ENCODE results near the gene TPD52L1. TPM values are rescaled to one million over a fixed set of nuclear protein-coding genes. Genes with fewer than 3 reads are reported as not detected.

Gene TPD52L1
- total RNA-seq, 1 donor from 2014 or later: 7.2 TPM

DNA sequence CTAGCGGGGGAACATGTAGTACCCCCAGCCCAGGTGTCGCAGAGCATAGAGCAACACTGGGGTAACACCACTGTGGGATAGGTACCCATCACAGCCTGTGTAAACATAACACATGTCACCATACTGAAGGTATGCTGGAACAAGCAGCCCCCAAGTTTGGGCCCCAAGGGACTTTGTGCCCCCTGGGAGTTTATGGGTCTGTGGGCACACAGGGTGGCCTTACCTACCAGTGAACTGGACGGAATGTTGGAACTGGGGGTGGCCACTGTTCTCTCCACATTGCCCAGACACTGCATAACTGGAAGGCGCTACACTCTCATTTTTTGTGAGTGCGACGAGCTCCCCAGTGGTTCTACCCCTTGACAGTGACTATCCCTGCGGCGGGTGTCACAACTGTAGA, 119.7 kb downstream of the TPD52L1 start:
- no peak for DNase-seq (ENCODE audit: extremely low spot score, unreplicated experiment)
- H3K9me3 Mint-ChIP-seq (ENCODE audit: unreplicated experiment): no peaks in the 10 kb centered on the region
- H3K27me3 Mint-ChIP-seq (ENCODE audit: unreplicated experiment): no peaks in the 10 kb centered on the region
- H3K27ac Mint-ChIP-seq (ENCODE audit: unreplicated experiment): no peak overlapping the region
- no peaks in the 10 kb centered on the region for H3K4me1 Mint-ChIP-seq (ENCODE audit: unreplicated experiment)
- TF ChIP-seq, protein P1, sequence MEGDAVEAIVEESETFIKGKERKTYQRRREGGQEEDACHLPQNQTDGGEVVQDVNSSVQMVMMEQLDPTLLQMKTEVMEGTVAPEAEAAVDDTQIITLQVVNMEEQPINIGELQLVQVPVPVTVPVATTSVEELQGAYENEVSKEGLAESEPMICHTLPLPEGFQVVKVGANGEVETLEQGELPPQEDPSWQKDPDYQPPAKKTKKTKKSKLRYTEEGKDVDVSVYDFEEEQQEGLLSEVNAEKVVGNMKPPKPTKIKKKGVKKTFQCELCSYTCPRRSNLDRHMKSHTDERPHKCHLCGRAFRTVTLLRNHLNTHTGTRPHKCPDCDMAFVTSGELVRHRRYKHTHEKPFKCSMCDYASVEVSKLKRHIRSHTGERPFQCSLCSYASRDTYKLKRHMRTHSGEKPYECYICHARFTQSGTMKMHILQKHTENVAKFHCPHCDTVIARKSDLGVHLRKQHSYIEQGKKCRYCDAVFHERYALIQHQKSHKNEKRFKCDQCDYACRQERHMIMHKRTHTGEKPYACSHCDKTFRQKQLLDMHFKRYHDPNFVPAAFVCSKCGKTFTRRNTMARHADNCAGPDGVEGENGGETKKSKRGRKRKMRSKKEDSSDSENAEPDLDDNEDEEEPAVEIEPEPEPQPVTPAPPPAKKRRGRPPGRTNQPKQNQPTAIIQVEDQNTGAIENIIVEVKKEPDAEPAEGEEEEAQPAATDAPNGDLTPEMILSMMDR (IDR thresholded peaks at IDR 0.05): no peak
- peaks cover 34% of the 10 kb centered on the region for H3K36me3 Mint-ChIP-seq (ENCODE audit: unreplicated experiment)
- H3K4me3 Mint-ChIP-seq (ENCODE audit: unreplicated experiment): no peak overlapping the region

DNA sequence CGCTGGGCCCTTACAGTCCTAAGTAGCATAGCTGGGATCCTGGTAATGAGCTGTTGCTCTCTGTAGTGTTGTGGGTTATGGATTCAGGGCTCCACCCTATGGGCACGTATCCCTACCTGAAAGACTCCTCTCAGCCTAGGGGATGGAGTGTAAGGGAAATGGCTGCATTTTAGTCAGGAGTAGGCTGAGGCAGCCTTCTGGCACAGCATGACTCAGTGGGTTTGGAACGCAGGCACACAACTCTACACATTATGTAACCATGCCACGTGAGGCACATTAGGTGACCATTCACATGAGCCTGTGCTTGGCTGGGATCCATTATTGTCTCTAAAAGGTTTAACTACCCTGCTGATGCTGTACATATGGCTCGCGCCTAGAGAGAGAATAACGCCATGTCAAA, 120.4 kb downstream of the TPD52L1 start:
- H3K4me1 Mint-ChIP-seq (ENCODE audit: unreplicated experiment): peaks cover 7% of the 10 kb centered on the region
- H3K27me3 Mint-ChIP-seq (ENCODE audit: unreplicated experiment): no peaks in the 10 kb centered on the region
- H3K9me3 Mint-ChIP-seq (ENCODE audit: unreplicated experiment): no peaks in the 10 kb centered on the region
- TF ChIP-seq, protein P1 (IDR thresholded peaks at IDR 0.05): no peak
- H3K4me3 Mint-ChIP-seq (ENCODE audit: unreplicated experiment): no peak overlapping the region
- H3K27ac Mint-ChIP-seq (ENCODE audit: unreplicated experiment): no peak overlapping the region
- peaks cover 38% of the 10 kb centered on the region for H3K36me3 Mint-ChIP-seq (ENCODE audit: unreplicated experiment)
- DNase-seq (ENCODE audit: extremely low spot score, unreplicated experiment): no peak

DNA sequence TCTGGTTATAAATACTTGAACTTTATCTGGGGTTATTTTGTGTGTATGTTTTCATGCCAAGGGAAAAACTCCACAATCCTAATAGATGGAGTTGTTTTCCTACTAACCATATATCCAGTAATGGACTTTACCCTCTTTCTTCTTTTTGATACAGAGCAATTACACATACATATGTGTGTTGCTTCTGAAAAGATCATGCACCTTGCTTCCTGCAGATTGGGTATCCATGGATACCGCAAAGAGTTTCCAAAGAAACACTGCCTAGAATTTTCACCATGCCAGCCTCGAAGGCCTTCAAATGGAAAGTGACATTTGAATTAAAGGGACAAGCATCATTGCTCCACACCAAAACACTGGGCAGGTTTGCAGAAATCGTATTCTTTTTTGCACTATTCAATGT, 121.4 kb downstream of the TPD52L1 start:
- Mint-ChIP-seq H3K4me1 (ENCODE audit: unreplicated experiment) (peaks cover 10% of the 10 kb centered on the region), H3K9me3 (ENCODE audit: unreplicated experiment) (no peaks in the 10 kb centered on the region), H3K27ac (ENCODE audit: unreplicated experiment) (no peak overlapping the region), H3K36me3 (ENCODE audit: unreplicated experiment) (peaks cover 45% of the 10 kb centered on the region), H3K27me3 (ENCODE audit: unreplicated experiment) (no peaks in the 10 kb centered on the region), H3K4me3 (ENCODE audit: unreplicated experiment) (no peak overlapping the region)
- no peak for DNase-seq (ENCODE audit: extremely low spot score, unreplicated experiment)
- TF ChIP-seq, protein P1 (IDR thresholded peaks at IDR 0.05): no peak

DNA sequence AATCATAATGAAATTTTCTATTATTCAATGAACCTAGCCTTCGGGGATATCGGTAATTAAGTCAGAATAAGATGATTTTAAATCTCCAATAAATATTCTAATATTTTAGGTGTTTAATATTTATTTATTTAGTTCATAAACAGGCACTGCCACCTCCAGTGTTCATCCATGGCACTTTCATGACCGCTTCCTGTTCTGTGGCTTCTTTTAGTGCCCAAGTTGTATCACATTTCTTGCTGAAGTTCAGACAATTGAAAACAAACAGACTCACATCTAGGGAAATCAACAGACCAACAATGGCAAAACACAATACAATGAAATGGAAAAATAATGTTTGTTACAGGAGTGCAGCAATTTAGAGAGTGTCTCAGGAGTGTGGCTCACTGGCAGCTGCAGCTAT, 122.2 kb downstream of the TPD52L1 start:
- no peaks in the 10 kb centered on the region for H3K27me3 Mint-ChIP-seq (ENCODE audit: unreplicated experiment)

DNA sequence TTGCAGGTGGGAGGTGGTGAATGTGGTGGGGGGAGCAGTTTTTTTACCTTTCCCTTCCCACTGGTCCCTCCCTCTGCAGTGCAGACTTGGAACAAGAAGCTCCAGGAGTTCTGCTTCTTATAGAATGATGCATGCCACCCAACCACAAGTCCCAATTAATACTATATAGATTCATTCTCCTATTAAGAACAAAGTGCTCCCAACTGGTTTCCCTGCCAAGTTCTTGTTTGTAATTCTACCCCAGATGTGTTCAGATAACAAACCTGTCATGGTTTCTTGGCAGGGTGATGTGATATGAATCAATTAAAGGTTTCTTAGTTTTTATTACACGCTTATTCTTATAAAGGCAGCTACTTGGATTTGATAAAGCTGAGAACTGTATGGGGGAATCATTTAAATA, 124.3 kb downstream of the TPD52L1 start:
- H3K9me3 Mint-ChIP-seq (ENCODE audit: unreplicated experiment): peaks cover 13% of the 10 kb centered on the region
- peaks cover 57% of the 10 kb centered on the region for H3K36me3 Mint-ChIP-seq (ENCODE audit: unreplicated experiment)
- no peak for DNase-seq (ENCODE audit: extremely low spot score, unreplicated experiment)
- no peak overlapping the region for H3K4me3 Mint-ChIP-seq (ENCODE audit: unreplicated experiment)
- no peak overlapping the region for H3K27ac Mint-ChIP-seq (ENCODE audit: unreplicated experiment)
- no peaks in the 10 kb centered on the region for H3K27me3 Mint-ChIP-seq (ENCODE audit: unreplicated experiment)
- TF ChIP-seq, protein P1 (IDR thresholded peaks at IDR 0.05): no peak
- peaks cover 10% of the 10 kb centered on the region for H3K4me1 Mint-ChIP-seq (ENCODE audit: unreplicated experiment)

More for the DNA sequence above, 122.2 kb downstream of the TPD52L1 start:
- Mint-ChIP-seq H3K4me1 (ENCODE audit: unreplicated experiment) (peaks cover 10% of the 10 kb centered on the region), H3K4me3 (ENCODE audit: unreplicated experiment) (no peak overlapping the region), H3K27ac (ENCODE audit: unreplicated experiment) (no peak overlapping the region), H3K36me3 (ENCODE audit: unreplicated experiment) (peaks cover 51% of the 10 kb centered on the region), H3K9me3 (ENCODE audit: unreplicated experiment) (no peaks in the 10 kb centered on the region)
- DNase-seq (ENCODE audit: extremely low spot score, unreplicated experiment): no peak
- TF ChIP-seq, protein P1 (IDR thresholded peaks at IDR 0.05): no peak
